SH-SY5Y (cell line): Measurements from ENCODE around the gene DDX4.

ENCODE experiments used
- GATA2 ChIP-seq: IDR thresholded peaks from 2 replicates; pipeline ENCODE4 v1.6.1; 2011; ENCODE audit warnings: mild to moderate bottlenecking, low read depth, low read length
- GATA3 ChIP-seq: IDR thresholded peaks from 2 replicates; pipeline ENCODE4 v1.6.1; 2011; ENCODE audit warnings: low read depth, mild to moderate bottlenecking, low read length, moderate library complexity

GRCh38 chr5:55832446-55832845 lies 94.6 kb downstream of the DDX4 start:
- TF ChIP-seq GATA2 (no peak), GATA3 (no peak)
